Left ventricle myocardium superior (tissue), 1 donor: ENCODE data around the gene HERPUD1. TPM values are rescaled to one million over a fixed set of nuclear protein-coding genes. Genes with fewer than 3 reads are reported as not detected.
A peak's percentile ranks its signal among the peaks of the same experiment; 100 is the strongest.
"Not testable (repeated sequence)": the region's sequence is repeated elsewhere in the genome, so short reads cannot be mapped to it uniquely, and the experiment has no call there.

Experiments used
- ATAC-seq: fragments of 200-7000 bp; cut with Tn5 transposase; one replicate; pipeline ENCODE4 v1.9.1; 2020; ENCODE audit warnings: mild to moderate bottlenecking, moderate library complexity
- DNase-seq: peaks from one replicate; pipeline ENCODE4 v3.0.0-alpha.2; 2020
- intact Hi-C: fragments of 100-400 bp; cut with micrococcal nuclease; formaldehyde crosslinking; loops from one replicate; pipeline ENCODE4 v1.11.0; 2022
- microRNA-seq: library from miRNA; unstranded; fragments of <30 nt; microRNA quantifications from one replicate; pipeline ENCODE4 v1.2.0, GENCODE V29; 2020; ENCODE audit warnings: borderline number of aligned reads
- total RNA-seq: library from RNA; stranded (reverse); fragmentation: NEBNext Ultra II Directional; extraction: Animal tissue kit (Norgen Biotek cat#: 25700); gene quantifications from one replicate; pipeline ENCODE4 v1.2.1, GENCODE V29; 2021
- donor health status: DM: no; HTN: yes; CAD: no; lungs with severe emphysema.

The HERPUD1 gene
- total RNA-seq, 1 donor from 2014 or later: 129 TPM

DNA sequence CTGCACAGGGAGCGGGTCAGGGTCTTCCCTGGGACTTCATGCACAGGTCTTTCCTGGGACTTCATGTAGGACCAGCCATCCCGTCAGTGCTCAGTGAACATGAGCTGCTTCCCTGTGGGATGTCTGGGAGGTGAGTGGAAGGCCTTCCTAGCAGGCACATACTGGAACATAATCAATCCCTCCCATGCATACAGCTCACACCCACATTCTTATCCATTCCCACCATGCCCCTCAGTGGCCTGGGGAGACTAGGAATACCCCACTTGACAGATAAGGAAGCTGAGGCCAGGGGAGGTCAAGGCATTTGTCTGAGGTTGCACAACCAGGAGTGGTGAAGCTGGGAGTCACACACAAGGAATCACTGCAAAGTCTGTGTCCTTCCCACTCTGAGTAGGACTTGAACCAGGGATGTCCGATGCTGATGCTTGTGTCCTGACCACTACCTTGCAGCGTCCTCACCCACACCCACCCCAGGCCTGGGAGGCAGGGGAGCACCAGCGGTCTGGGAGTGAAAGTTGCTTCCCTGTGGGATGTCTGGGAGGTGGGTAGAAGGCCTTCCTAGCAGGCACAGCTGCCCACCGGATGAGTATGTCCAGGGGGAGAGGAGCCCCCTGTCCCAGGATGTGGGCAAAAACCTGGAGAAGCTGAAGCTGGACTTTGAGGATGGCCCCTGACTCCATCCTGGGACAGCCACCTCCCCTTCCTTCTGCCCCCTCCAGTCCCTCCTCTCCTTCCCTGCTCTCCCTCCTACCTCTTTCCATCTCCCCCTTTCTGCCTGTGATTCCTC lies 56.4 kb downstream of the HERPUD1 start:
- intact Hi-C loops: no loop called here
- ATAC-seq (peak; percentile 1), DNase-seq (no peak)

DNA sequence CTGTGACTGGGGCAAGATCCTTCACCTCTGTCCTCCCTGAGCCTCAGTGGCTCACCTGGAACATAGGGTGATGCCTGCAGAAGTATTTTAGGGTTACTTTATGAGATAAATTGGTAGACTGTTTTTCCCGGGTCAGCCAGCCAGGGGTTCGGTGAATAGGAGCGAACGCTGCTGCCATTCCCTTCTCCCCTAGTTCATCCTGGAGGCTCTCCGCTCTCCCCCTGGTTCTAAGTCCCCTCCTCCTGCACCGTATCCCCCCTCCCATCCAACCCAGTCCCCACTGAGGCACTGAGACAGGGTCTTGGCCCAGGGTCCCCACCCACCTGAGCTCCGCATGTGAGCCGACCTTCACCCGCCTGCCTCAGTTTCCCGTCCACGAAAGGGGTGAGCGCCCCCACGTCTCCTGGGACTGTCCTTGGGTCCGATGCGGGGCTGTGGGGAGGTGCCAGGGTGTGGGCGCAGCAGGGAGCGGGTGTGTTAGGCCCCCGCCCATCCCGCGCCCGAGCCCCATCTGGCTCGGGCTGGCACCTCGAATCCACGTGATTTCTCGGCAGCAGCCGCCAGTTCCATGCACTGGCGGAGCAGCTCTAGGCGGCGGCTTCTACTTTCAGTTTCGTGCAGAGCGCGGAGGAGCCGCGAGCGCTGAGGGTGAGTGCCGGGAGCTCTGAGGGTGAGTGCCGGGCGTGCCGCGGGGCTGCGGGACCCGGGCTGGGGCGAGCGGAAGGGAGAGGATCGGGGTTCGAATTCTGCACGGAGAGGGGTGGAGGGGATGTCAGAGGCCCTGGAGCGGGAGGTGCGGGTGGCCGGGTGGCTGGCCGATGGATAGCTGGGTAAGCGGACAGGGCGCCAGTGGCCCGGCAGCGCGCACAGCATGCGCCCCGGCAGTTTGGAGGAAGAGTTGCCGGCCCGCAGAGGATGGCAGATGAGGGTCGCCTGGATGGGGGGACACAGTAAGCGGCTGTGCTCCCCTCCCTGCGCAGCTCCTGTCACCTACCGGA lies 57.3 kb downstream of the HERPUD1 start, which contains the start of gene NLRC5:
Gene NLRC5 (plus strand): TSS at position 610 of the 998 bp plus-strand sequence. CDS start 31,156 bp downstream, outside the sequence.
- intact Hi-C loops: no loop called here
- peak; percentile 93 for ATAC-seq
- peak; percentile 91 for DNase-seq

DNA sequence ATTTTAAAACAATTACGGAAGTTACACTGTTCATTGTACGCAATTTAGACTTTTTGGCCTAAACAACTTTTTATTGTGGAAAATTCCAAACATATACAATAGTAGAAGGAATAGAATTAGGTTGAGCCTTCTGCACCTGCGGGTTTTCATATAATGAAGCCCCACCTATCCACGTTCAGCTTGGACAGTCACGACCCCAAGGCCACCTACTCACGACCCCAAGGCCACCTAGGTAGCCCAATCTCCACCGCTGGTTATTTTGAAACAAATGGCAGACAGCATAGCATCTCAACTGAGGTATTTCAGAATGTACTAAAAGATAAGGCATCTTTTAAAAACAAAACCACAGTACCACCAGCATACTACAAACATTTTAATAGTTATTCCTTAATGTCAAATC lies 58.0 kb downstream of the HERPUD1 start:
- DNase-seq: no peak
- intact Hi-C loops: no loop called here
- ATAC-seq: no peak

DNA sequence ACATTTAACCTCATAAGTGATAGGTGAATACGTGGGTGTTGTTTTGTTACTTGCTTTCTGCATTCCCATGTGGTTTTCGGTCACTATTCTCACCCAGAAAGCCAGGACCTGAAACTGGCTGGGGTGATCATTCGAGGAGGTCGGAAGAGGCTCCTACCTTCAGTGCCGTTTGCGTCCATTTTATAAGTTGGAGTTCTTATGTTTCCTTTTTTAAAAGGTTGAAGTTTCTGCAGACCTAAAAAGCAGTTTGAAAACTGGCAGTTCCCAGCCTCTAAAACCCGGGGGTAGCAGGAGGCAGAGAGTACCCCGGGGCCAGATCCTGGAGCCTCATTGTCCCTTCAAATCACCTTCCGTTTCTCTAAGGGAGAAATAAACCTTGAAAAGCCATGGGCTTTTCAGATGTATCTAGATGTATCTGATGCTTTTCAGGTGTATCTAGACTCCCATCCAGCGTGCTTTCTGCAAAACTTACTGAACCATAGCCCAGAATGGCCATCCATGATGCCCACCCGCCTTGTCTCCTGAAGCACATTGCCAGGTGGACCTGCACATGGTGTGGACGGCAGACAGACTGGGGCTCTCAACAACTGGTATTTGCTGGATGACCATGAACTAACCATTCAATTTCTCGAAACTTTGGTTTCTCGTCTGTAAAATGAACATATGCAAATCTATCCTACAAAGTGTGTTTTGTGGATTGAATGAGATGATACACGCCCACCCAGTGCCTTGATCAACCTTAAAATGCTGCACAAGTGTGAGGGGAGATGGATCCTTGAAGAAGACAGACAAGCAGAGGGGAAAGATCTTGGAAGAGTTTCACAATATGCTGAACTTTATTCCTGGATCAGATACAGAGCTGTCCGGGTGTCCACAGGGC lies 58.7 kb downstream of the HERPUD1 start:
- no peak for ATAC-seq
- intact Hi-C loops: no loop called here
- DNase-seq: no peak

DNA sequence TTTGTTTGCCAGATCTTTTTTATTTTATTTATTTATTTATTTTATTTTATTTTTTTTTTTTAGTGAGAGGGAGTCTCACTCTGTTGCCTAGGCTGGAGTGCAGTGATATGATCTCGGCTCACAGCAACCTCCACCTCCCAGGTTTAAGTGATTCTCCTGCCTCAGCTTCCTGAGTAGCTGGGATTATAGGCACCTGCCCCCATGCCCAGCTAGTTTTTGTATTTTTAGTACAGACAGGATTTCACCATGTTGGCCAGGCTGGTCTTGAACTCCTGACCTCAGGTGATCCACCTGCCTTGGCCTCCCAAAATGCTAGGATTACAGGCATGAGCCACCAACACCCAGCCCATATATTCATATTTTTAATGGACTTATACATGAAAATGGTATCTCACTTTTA lies 60.5 kb downstream of the HERPUD1 start:
- not testable (repeated sequence) for ATAC-seq, DNase-seq

DNA sequence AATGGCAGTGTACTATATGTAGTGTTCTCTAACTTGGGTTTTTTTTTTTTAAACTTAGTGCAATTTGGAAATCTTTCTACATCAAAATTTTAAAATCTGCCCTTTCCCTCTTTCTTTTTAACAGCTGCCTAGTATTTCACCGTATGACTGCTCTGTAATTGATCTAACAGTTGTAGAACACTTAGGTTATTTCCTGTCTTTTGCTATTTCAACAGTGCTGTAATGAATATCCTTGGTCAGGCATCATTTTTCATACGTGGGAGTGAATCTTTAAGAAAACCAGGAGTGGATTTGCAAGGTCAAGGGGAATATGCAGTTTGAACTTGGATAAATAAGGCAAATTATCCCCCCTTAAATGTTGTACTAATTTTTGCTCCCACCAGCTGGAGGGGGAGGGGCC lies 61.3 kb downstream of the HERPUD1 start:
- intact Hi-C loops: no loop called here
- no peak for DNase-seq
- ATAC-seq: no peak

More for the DNA sequence above, 60.5 kb downstream of the HERPUD1 start:
- intact Hi-C loops: not testable (repeated sequence)

DNA sequence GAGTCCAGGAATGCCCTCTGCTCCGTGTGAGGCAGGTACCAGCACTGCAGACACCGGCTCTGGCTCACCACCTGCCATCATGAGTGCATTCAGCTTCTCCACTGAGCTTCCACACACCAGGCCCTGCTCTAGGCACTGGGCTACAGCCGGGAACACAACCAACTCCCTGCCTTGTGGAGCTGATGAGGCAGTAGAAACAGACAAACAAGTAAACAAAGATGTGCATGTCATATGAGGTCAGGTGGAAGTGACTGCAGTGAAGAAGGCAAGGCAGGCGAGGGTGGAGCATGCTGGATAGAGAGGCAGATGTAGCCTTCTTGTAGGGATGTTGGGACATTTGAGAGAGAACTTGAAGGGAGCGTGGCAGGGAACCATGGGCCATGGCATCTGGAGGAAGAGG lies 62.4 kb downstream of the HERPUD1 start:
- ATAC-seq: no peak
- intact Hi-C loops: no loop called here
- DNase-seq: no peak

Small RNAs within 50 kb of the gene (microRNA-seq; reads per million reads assigned to microRNA genes)
- gene MIR6863: not detected

Other genes with a start within 250 kb of the HERPUD1 start
- 85.9 TPM for gene MT1X, start 249.7 kb upstream of the HERPUD1 start, total RNA-seq
- 26.2 TPM for gene NUP93, start 202.0 kb upstream of the HERPUD1 start, total RNA-seq
- not detected for gene SLC12A3, start 66.9 kb upstream of the HERPUD1 start, total RNA-seq
- gene CETP, start 29.8 kb downstream of the HERPUD1 start, total RNA-seq: 0.37 TPM
- gene NLRC5, start 57.4 kb downstream of the HERPUD1 start, total RNA-seq: 9.8 TPM
- gene CPNE2, start 160.4 kb downstream of the HERPUD1 start, total RNA-seq: 11.2 TPM